Activated gamma-delta T cell (primary cell): Measurements from ENCODE around the gene SLC39A10.
"Not testable (repeated sequence)": the region's sequence is repeated elsewhere in the genome, so short reads cannot be mapped to it uniquely, and the experiment has no call there.

Experiments used
- DNase-seq: peaks from one replicate; lab custom pipeline; 2025; lab: John Stamatoyannopoulos, UW

Gene SLC39A10

GRCh38 chr2:195674491-195675221, 17.6 kb downstream of the SLC39A10 start:
- DNase-seq: no peak

GRCh38 chr2:195675783-195676427, 18.9 kb downstream of the SLC39A10 start:
- DNase-seq: no peak

GRCh38 chr2:195677290-195677689, 20.3 kb downstream of the SLC39A10 start:
- DNase-seq: no peak

- no peak for DNase-seq
These were observed 20.9 kb downstream of the SLC39A10 start for GRCh38 chr2:195677884-195678283.

GRCh38 chr2:195682077-195682476, 25.1 kb downstream of the SLC39A10 start:
- no peak for DNase-seq

- DNase-seq: no peak
These were observed 26.1 kb downstream of the SLC39A10 start for GRCh38 chr2:195683174-195683573.

GRCh38 chr2:195686564-195686963, 29.5 kb downstream of the SLC39A10 start:
- no peak for DNase-seq

- no peak for DNase-seq
These were observed 30.5 kb downstream of the SLC39A10 start for GRCh38 chr2:195687320-195688086.

- not testable (repeated sequence) for DNase-seq
These were observed 35.5 kb downstream of the SLC39A10 start for GRCh38 chr2:195692531-195692930.

- no peak for DNase-seq
These were observed 37.5 kb downstream of the SLC39A10 start for GRCh38 chr2:195694553-195694952.

GRCh38 chr2:195695002-195695631, 38.1 kb downstream of the SLC39A10 start:
- DNase-seq: no peak

- no peak for DNase-seq
These were observed 39.0 kb downstream of the SLC39A10 start for GRCh38 chr2:195696012-195696411.

GRCh38 chr2:195697681-195698220, 40.7 kb downstream of the SLC39A10 start:
- no peak for DNase-seq

- DNase-seq: no peak
These were observed 43.5 kb downstream of the SLC39A10 start for GRCh38 chr2:195700480-195700879.

GRCh38 chr2:195706161-195706900, 49.3 kb downstream of the SLC39A10 start:
- no peak for DNase-seq

GRCh38 chr2:195709901-195710806, 53.1 kb downstream of the SLC39A10 start:
- no peak for DNase-seq

- no peak for DNase-seq
These were observed 54.5 kb downstream of the SLC39A10 start for GRCh38 chr2:195711478-195711877.

- DNase-seq: no peak
These were observed 59.4 kb downstream of the SLC39A10 start for GRCh38 chr2:195716466-195716865.

- DNase-seq: no peak
These were observed 64.0 kb downstream of the SLC39A10 start for GRCh38 chr2:195721042-195721441.

- no peak for DNase-seq
These were observed 65.0 kb downstream of the SLC39A10 start for GRCh38 chr2:195722075-195722474.
